ENCODE measurements around the gene RHBDD1. TPM values are rescaled to one million over a fixed set of nuclear protein-coding genes. Genes with fewer than 3 reads are reported as not detected.

RHBDD1 gene
- total RNA-seq, 1 donor from 2014 or later: 21.9 TPM

DNA sequence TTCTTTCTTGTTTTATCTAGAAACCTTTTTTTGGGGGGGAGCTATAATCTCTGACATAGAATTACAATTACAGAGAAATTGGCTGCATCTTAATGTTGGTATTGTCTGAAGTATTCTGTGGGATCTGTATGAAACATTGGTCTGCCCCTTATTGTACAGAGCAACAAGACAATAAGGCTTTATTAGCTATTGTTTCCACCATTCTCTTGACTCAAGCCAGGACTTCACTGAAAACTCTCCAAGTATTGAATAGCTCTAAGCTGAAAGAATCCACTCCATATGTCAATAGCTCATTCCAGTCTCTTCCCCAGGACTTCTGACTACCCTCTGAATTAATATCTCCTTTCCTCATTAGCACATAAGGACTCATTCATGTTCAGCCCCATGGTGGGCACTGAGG, 77.8 kb downstream of the RHBDD1 start:
- peaks cover 3% of the 10 kb centered on the region for H3K4me1 Mint-ChIP-seq (ENCODE audit: unreplicated experiment)
- TF ChIP-seq, protein P1, sequence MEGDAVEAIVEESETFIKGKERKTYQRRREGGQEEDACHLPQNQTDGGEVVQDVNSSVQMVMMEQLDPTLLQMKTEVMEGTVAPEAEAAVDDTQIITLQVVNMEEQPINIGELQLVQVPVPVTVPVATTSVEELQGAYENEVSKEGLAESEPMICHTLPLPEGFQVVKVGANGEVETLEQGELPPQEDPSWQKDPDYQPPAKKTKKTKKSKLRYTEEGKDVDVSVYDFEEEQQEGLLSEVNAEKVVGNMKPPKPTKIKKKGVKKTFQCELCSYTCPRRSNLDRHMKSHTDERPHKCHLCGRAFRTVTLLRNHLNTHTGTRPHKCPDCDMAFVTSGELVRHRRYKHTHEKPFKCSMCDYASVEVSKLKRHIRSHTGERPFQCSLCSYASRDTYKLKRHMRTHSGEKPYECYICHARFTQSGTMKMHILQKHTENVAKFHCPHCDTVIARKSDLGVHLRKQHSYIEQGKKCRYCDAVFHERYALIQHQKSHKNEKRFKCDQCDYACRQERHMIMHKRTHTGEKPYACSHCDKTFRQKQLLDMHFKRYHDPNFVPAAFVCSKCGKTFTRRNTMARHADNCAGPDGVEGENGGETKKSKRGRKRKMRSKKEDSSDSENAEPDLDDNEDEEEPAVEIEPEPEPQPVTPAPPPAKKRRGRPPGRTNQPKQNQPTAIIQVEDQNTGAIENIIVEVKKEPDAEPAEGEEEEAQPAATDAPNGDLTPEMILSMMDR (IDR thresholded peaks at IDR 0.05; ENCODE audit: unreplicated experiment): no peak
- no peaks in the 10 kb centered on the region for H3K36me3 Mint-ChIP-seq (ENCODE audit: low read depth, unreplicated experiment)
- no peaks in the 10 kb centered on the region for H3K9me3 Mint-ChIP-seq (ENCODE audit: unreplicated experiment)
- no peak for DNase-seq (ENCODE audit: low spot score)
- no peaks in the 10 kb centered on the region for H3K27me3 Mint-ChIP-seq (ENCODE audit: unreplicated experiment)
- H3K4me3 Mint-ChIP-seq (ENCODE audit: unreplicated experiment): no peak overlapping the region
- H3K27ac Mint-ChIP-seq (ENCODE audit: unreplicated experiment): no peak overlapping the region

DNA sequence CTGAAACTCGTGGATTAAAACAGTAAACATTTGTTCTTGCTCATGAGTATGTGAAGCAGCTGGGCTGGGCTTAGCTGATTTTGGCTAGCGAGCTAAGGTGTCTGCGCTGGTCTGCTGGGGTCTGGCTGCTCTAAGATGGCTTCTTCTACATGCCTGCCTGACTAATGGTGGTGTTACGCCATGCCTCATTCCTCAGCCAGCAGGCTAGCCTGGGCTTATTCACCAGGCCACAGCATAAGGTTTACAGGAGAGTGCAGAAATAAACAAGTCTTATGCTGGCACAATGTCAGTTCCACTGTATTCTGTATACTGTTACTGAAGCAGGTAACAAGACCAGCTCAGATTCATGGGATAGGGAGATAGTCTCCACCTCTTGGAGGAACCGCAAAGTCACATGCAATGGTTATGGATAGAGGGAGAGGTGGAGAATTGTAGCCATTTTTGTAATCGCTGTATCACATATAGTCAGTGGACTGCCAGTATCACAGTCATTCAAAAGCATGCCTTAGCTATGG, 80.0 kb downstream of the RHBDD1 start:
- Mint-ChIP-seq H3K4me1 (ENCODE audit: unreplicated experiment) (no peaks in the 10 kb centered on the region), H3K36me3 (ENCODE audit: low read depth, unreplicated experiment) (no peaks in the 10 kb centered on the region), H3K27ac (ENCODE audit: unreplicated experiment) (no peak overlapping the region), H3K4me3 (ENCODE audit: unreplicated experiment) (no peak overlapping the region), H3K9me3 (ENCODE audit: unreplicated experiment) (no peaks in the 10 kb centered on the region), H3K27me3 (ENCODE audit: unreplicated experiment) (no peaks in the 10 kb centered on the region)
- TF ChIP-seq, protein P1 (IDR thresholded peaks at IDR 0.05; ENCODE audit: unreplicated experiment): no peak
- no peak for DNase-seq (ENCODE audit: low spot score)

DNA sequence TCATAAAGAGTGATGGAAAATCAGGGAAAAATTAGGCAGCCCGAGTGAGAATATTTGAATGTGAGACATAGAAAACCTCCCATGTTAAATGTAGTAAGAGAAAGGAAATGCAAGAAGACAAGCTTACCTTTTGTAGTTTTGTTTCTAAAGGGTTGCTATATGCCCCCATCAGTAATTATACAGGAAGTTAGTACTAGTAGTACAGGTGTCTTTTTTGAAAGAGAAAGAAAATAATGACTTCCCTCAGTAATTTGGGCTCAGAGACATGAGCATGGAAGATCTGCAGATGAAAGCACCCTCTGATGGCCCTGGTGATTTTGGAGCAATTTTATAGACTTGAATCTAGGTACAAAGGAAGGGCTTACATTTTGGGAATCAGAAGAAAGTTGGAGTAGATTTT, 80.8 kb downstream of the RHBDD1 start:
- no peaks in the 10 kb centered on the region for H3K9me3 Mint-ChIP-seq (ENCODE audit: unreplicated experiment)
- no peaks in the 10 kb centered on the region for H3K36me3 Mint-ChIP-seq (ENCODE audit: low read depth, unreplicated experiment)

DNA sequence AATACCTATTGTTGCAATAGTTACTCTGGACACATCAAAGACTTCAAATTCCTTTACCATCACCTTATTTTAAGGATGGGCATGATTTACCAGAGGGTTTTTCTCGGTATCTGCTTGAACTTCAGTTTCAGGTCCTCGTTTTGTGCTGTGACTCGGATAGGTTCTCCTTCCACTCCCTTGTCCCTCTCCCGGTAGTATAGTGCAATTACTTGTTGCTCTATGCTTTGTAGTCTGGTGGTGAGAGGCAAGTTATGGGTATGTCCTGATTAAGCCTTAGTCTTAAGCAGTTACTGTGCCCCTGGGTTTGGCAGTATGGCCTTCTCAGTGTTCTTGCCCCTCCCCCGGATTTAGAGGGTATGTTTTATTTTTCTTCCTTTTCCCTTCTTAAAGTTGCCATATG, 96.6 kb downstream of the RHBDD1 start:
- Mint-ChIP-seq H3K4me3 (ENCODE audit: unreplicated experiment) (no peak overlapping the region), H3K4me1 (ENCODE audit: unreplicated experiment) (no peaks in the 10 kb centered on the region), H3K36me3 (ENCODE audit: low read depth, unreplicated experiment) (no peaks in the 10 kb centered on the region), H3K27me3 (ENCODE audit: unreplicated experiment) (no peaks in the 10 kb centered on the region), H3K27ac (ENCODE audit: unreplicated experiment) (no peak overlapping the region), H3K9me3 (ENCODE audit: unreplicated experiment) (no peaks in the 10 kb centered on the region)
- TF ChIP-seq, protein P1 (IDR thresholded peaks at IDR 0.05; ENCODE audit: unreplicated experiment): no peak
- no peak for DNase-seq (ENCODE audit: low spot score)

More for the DNA sequence above, 80.8 kb downstream of the RHBDD1 start:
- TF ChIP-seq, protein P1 (IDR thresholded peaks at IDR 0.05; ENCODE audit: unreplicated experiment): no peak
- Mint-ChIP-seq H3K4me3 (ENCODE audit: unreplicated experiment) (no peak overlapping the region), H3K4me1 (ENCODE audit: unreplicated experiment) (no peaks in the 10 kb centered on the region), H3K27ac (ENCODE audit: unreplicated experiment) (no peak overlapping the region), H3K27me3 (ENCODE audit: unreplicated experiment) (no peaks in the 10 kb centered on the region)
- no peak for DNase-seq (ENCODE audit: low spot score)

DNA sequence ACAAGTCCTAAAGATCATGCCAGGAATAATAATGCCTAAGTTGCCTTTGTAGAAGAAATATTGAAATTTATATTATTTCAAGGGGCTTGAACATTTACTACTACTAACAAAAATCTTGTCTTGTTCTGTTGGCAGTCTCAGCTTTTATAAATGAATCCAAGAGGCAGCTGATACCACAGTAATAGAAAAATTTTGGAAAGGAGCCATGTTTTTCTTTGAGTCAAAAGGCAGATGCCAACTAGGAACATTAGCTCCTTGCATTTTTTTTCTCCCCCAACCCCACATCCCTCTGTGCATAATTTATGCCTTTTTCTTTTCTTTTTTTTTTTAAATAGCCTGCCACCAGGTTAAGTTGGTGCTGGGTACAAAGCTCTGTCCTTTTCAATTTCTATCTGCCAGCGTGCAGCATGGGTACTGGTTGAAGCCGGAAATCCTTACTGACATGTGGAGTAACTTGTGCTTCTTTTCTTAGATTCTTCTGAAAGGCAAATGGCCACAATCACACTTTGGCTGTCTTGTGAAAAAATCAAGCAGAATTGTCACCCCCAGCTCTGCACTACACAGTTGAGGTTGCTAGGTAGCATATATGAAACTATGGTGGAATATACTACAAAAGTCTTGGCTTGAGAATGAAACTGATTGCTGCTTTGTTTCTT, 98.8 kb downstream of the RHBDD1 start:
- no peaks in the 10 kb centered on the region for H3K27me3 Mint-ChIP-seq (ENCODE audit: unreplicated experiment)
- DNase-seq (ENCODE audit: low spot score): no peak
- no peaks in the 10 kb centered on the region for H3K36me3 Mint-ChIP-seq (ENCODE audit: low read depth, unreplicated experiment)
- TF ChIP-seq, protein P1 (IDR thresholded peaks at IDR 0.05; ENCODE audit: unreplicated experiment): no peak
- H3K9me3 Mint-ChIP-seq (ENCODE audit: unreplicated experiment): no peaks in the 10 kb centered on the region
- no peaks in the 10 kb centered on the region for H3K4me1 Mint-ChIP-seq (ENCODE audit: unreplicated experiment)
- no peak overlapping the region for H3K4me3 Mint-ChIP-seq (ENCODE audit: unreplicated experiment)
- no peak overlapping the region for H3K27ac Mint-ChIP-seq (ENCODE audit: unreplicated experiment)
